ENCODE data around the gene GATD1. TPM values are rescaled to one million over a fixed set of nuclear protein-coding genes. Genes with fewer than 3 reads are reported as not detected.
A peak's percentile ranks its signal among the peaks of the same experiment; 100 is the strongest.

GATD1 gene
- total RNA-seq, 1 donor from 2014 or later: 19.6 TPM

- no peak for DNase-seq
These were observed 52.4 kb downstream of the GATD1 start for GRCh38 chr11:724778-725386.

GRCh38 chr11:724049-724777 is 53.1 kb downstream of the GATD1 start:
- no peak for DNase-seq

GRCh38 chr11:723120-723883 is 54.0 kb downstream of the GATD1 start:
- DNase-seq: peak; percentile 72

GRCh38 chr11:722346-722811 is 54.9 kb downstream of the GATD1 start:
- DNase-seq: no peak

GRCh38 chr11:721741-722345 is 55.4 kb downstream of the GATD1 start:
- no peak for DNase-seq

- no peak for DNase-seq
These were observed 56.0 kb downstream of the GATD1 start for GRCh38 chr11:721247-721740.

- DNase-seq: peak; percentile 64
These were observed 56.5 kb downstream of the GATD1 start for GRCh38 chr11:720642-721246.

GRCh38 chr11:720017-720641 is 57.2 kb downstream of the GATD1 start:
- no peak for DNase-seq

- DNase-seq: no peak
These were observed 57.9 kb downstream of the GATD1 start for GRCh38 chr11:719214-720016.

Other genes with a start within 250 kb of the GATD1 start
- gene HRAS, start 241.9 kb downstream of the GATD1 start, total RNA-seq: 51.6 and 70.2 TPM in 2 replicates
- gene LRRC56, start 240.0 kb downstream of the GATD1 start, total RNA-seq: 0.56 and 0.68 TPM in 2 replicates
- gene LMNTD2, start 216.7 kb downstream of the GATD1 start, total RNA-seq: 1.3 and 2.6 TPM in 2 replicates
- 21.3 and 25.2 TPM in 2 replicates for gene RASSF7, start 216.5 kb downstream of the GATD1 start, total RNA-seq
- gene PHRF1, start 201.0 kb downstream of the GATD1 start, total RNA-seq: 27.7 and 31.4 TPM in 2 replicates
- 16.8 and 24.2 TPM in 2 replicates for gene IRF7, start 161.5 kb downstream of the GATD1 start, total RNA-seq
- not detected in 2 replicates for gene CDHR5, start 152.5 kb downstream of the GATD1 start, total RNA-seq
- gene SCT, start 150.3 kb downstream of the GATD1 start, total RNA-seq: not detected in 2 replicates
- under 0.01 TPM in 1 of 2 replicates, not detected in the other for gene DRD4, start 140.2 kb downstream of the GATD1 start, total RNA-seq
- gene DEAF1, start 82.3 kb downstream of the GATD1 start, total RNA-seq: 36.8 and 40.8 TPM in 2 replicates
- 10.7 and 12.4 TPM in 2 replicates for gene TMEM80, start 81.7 kb downstream of the GATD1 start, total RNA-seq
- gene EPS8L2, start 71.3 kb downstream of the GATD1 start, total RNA-seq: 2.7 and 3.1 TPM in 2 replicates
- 115 and 149 TPM in 2 replicates for gene TALDO1, start 30.0 kb downstream of the GATD1 start, total RNA-seq
- gene CEND1, start 12.6 kb upstream of the GATD1 start, total RNA-seq: 0.14 and 0.17 TPM in 2 replicates
- gene SLC25A22, start 20.8 kb upstream of the GATD1 start, total RNA-seq: 7.1 and 13.6 TPM in 2 replicates
- gene PIDD1, start 27.7 kb upstream of the GATD1 start, total RNA-seq: 7.8 and 12.1 TPM in 2 replicates
- gene RPLP2, start 32.5 kb upstream of the GATD1 start, total RNA-seq: 199 and 232 TPM in 2 replicates
- 41.4 and 76.9 TPM in 2 replicates for gene PNPLA2, start 41.4 kb upstream of the GATD1 start, total RNA-seq
- gene CRACR2B, start 50.4 kb upstream of the GATD1 start, total RNA-seq: 27.5 and 29.8 TPM in 2 replicates
- 700 and 712 TPM in 2 replicates for gene CD151, start 55.5 kb upstream of the GATD1 start, total RNA-seq
- gene POLR2L, start 65.0 kb upstream of the GATD1 start, total RNA-seq: 81.9 and 193 TPM in 2 replicates
- 167 and 179 TPM in 2 replicates for gene TSPAN4, start 65.4 kb upstream of the GATD1 start, total RNA-seq
- 38.1 and 56.4 TPM in 2 replicates for gene CHID1, start 133.3 kb upstream of the GATD1 start, total RNA-seq
- 51.1 and 57.9 TPM in 2 replicates for gene AP2A2, start 148.4 kb upstream of the GATD1 start, total RNA-seq

All from dermis blood vessel endothelial cell (primary cell).